Cardiac septum (tissue), 1 donor: Measurements from ENCODE around the gene PDCD1. TPM values are rescaled to one million over a fixed set of nuclear protein-coding genes. Genes with fewer than 3 reads are reported as not detected.
"Not testable (repeated sequence)": the region's sequence is repeated elsewhere in the genome, so short reads cannot be mapped to it uniquely, and the experiment has no call there.

Experiments used
- DNase-seq: peaks from one replicate; pipeline ENCODE4 v3.0.0-alpha.2; 2020; ENCODE audit warnings: low spot score
- intact Hi-C: fragments of 100-400 bp; cut with DNase I; formaldehyde crosslinking; loops from one replicate; pipeline ENCODE4 v1.14.0; 2022
- total RNA-seq: library from RNA; stranded (reverse); fragmentation: NEBNext Ultra II Directional; extraction: Animal tissue kit (Norgen Biotek cat#: 25700); gene quantifications from one replicate; pipeline ENCODE4 v1.2.1, GENCODE V29; 2021
- donor health status: DM: no; HTN: no; CAD: no.

The PDCD1 gene
- total RNA-seq, 1 donor from 2014 or later = 2.0 TPM

GRCh38 chr2:241843321-241844065 is 15.2 kb downstream of the PDCD1 start:
- intact Hi-C loops = no loop called here
- DNase-seq = peak; percentile 68

- intact Hi-C loops = no loop called here
- peak; percentile 75 for DNase-seq
Measured at GRCh38 chr2:241842620-241843211, 16.0 kb downstream of the PDCD1 start.

DNA sequence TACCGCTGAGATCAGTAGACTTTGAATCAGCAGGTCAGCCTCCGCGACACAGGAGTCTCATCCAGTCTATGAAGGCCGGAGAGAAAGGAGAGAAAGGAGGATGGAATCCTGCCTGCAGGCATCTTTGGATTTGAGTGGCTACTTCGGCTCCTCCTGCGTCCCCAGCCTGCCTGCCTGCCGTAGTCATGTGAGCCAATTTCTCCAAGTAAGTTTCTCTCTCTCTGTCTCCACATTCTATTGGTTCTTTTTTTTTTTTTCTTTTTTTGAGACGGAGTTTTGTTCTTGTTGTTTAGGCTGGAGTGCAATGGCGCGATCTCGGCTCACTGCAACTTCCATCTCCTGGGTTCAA is 16.7 kb downstream of the PDCD1 start:
- no peak for DNase-seq
- intact Hi-C loops = no loop called here

- intact Hi-C loops = loop anchor here (1.0 kb wide), 1 partner anchor 18 kb away; no protein-coding TSS in a partner anchor
- DNase-seq = peak; percentile 74
Measured at GRCh38 chr2:241841181-241842066, 17.3 kb downstream of the PDCD1 start.

- intact Hi-C loops = no loop called here
- peak; percentile 24 for DNase-seq
Measured at GRCh38 chr2:241837197-241837965, 21.3 kb downstream of the PDCD1 start.

GRCh38 chr2:241836292-241836691 is 22.4 kb downstream of the PDCD1 start:
- DNase-seq = no peak
- intact Hi-C loops = no loop called here

DNA sequence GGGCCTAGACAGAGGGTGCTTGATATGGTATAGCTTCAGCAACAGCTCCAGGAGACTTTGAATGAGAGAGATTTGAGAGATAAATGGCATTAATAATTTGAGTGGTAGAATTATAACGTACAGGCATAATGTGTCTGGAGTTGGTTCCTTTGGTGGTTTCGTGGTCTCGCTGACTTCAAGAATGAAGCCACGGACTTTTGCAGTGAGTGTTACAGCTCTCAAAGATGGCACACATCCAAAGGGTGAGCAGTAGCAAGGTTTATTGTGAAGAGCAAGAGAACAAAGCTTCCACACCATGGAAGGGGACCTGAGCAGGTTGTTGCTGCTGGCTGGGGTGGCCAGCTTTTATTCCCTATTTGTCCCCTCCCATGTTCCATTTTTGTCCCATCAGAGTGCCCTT is 23.1 kb downstream of the PDCD1 start:
- DNase-seq = peak; percentile 15
- intact Hi-C loops = no loop called here

DNA sequence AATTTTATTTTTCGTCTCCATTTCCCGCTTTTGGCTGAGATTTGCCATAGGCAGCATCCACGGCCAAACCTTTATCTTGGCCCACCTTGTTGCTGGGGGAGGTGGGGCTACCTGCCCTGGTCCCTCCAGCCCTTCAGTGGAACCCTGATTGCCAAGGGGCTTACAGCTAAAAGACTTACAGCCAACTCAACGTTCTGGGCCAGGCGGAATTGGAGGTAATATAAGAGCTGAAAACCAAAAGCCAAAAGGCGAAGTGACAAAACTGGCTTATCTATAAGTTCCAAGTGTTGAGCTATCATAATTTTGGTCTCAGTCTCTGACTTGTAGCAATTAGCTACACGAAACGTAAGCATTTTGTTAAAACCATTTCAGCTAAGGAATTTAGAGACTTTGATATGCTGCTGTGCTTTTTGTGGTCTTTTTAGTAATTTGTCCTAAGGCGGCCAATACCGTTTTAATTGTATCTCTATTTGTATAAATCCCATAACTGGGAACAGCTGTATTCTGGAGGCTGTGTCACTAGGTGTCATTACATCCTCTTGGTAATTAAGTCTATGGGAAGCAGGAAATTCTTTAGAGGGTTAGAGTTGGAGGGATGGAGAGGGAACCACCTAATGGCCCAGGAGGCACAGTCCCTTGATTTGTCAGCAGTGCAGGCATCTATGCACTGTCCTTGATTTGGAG is 24.0 kb downstream of the PDCD1 start:
- no peak for DNase-seq
- intact Hi-C loops = no loop called here

GRCh38 chr2:241833756-241834526 is 24.8 kb downstream of the PDCD1 start:
- intact Hi-C loops = not testable (repeated sequence)
- DNase-seq = peak; percentile 50

- peak; percentile 10 for DNase-seq
- intact Hi-C loops = no loop called here
Measured at GRCh38 chr2:241833101-241833663, 25.5 kb downstream of the PDCD1 start.

- intact Hi-C loops = no loop called here
Measured at GRCh38 chr2:241827394-241827793, 31.3 kb downstream of the PDCD1 start.

DNA sequence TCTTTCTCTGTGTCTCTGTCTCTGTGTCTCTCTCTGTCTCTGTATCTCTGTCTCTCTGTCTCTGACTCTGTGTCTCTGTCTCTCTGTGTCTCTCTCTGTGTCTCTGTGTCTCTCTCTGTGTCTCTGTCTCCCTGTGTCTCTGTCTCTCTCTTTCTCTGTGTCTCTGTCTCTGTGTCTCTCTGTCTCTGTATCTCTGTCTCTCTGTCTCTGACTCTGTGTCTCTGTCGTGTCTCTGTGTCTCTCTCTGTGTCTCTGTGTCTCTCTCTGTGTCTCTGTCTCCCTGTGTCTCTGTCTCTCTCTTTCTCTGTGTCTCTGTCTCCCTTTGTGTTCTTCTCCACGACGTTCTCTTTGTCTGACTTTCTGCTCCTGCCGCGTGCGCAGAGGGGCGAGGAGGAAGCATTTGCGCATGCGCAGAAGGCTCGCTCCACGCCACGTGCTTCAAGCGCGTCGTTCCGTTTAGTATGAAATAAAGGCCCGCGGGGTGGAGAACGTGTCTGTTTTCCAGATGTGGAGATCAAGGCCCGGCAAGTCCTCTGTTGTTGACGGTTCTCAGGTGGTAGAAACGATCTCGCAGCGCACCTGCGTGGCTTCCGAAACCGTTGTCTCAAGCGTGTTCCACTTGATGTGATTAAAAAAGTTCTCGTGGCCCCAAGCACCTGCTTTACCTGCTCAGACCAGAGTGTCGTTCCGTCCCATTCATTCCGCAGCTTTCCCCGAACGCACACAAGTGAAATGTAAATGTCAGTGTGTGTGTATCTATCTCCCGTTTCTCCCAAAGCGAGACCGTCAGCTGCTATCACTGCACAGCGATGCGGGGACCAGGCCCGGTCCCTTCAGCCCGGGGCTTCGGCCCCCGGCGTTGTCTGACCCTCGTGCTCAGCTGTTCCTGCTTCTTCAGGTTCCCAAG is 34.9 kb downstream of the PDCD1 start:
- DNase-seq = peak; percentile 49
- intact Hi-C loops = not testable (repeated sequence)

More at GRCh38 chr2:241827394-241827793, 31.3 kb downstream of the PDCD1 start:
- DNase-seq = no peak

- intact Hi-C loops = no loop called here
- peak; percentile 46 for DNase-seq
Measured at GRCh38 chr2:241822264-241822623, 36.5 kb downstream of the PDCD1 start.

GRCh38 chr2:241821460-241822263 is 37.0 kb downstream of the PDCD1 start:
- intact Hi-C loops = no loop called here
- DNase-seq = peak; percentile 36

- peak; percentile 51 for DNase-seq
- intact Hi-C loops = no loop called here
Measured at GRCh38 chr2:241820625-241821384, 37.9 kb downstream of the PDCD1 start.
